Mesendoderm (in vitro differentiated cells): Measurements from ENCODE around the gene SLCO4A1.
"Not testable (repeated sequence)": the region's sequence is repeated elsewhere in the genome, so short reads cannot be mapped to it uniquely, and the experiment has no call there.

Experiments used
- DNase-seq: peaks from one replicate; pipeline ENCODE4 v3.0.0; 2013
- H2AK5ac ChIP-seq: 2 replicates; pipeline ENCODE4 v1.6.1; 2013; ENCODE audit warnings: low read length, inconsistent platforms
- H2BK120ac ChIP-seq: 2 replicates; pipeline ENCODE4 v1.6.1; 2013; ENCODE audit warnings: low read depth, mild to moderate bottlenecking, low read length, moderate library complexity, mixed read lengths
- H2BK15ac ChIP-seq: replicated peaks from 2 replicates; pipeline ENCODE4 v1.6.1; 2013; ENCODE audit warnings: low read depth, mild to moderate bottlenecking, moderate library complexity
- H2BK5ac ChIP-seq: 2 replicates; pipeline ENCODE4 v1.6.1; 2013; ENCODE audit warnings: low read length, inconsistent platforms
- H3K18ac ChIP-seq: 2 replicates; pipeline ENCODE4 v1.6.1; 2013; ENCODE audit warnings: mild to moderate bottlenecking, low read length, mixed read lengths
- H3K23ac ChIP-seq: one replicate; pipeline ENCODE4 v1.6.1; 2013; ENCODE audit warnings: low read length
- H3K27ac ChIP-seq: 2 replicates; pipeline ENCODE4 v1.5.1; 2013; ENCODE audit warnings: low read depth, mild to moderate bottlenecking, inconsistent platforms, low read length, moderate library complexity
- H3K27me3 ChIP-seq: 2 replicates; pipeline ENCODE4 v1.6.1; 2013; ENCODE audit warnings: low read length, control low read depth, mild to moderate bottlenecking, inconsistent platforms; ENCODE audit not compliant: insufficient read depth, poor library complexity
- H3K36me3 ChIP-seq: 2 replicates; pipeline ENCODE4 v1.6.1; 2013; ENCODE audit warnings: low read length, inconsistent platforms; ENCODE audit not compliant: control insufficient read depth, insufficient read depth
- H3K4ac ChIP-seq: one replicate; pipeline ENCODE4 v1.6.1; 2013; ENCODE audit warnings: low read depth, mild to moderate bottlenecking, low read length, moderate library complexity
- H3K4me1 ChIP-seq: 2 replicates; pipeline ENCODE4 v1.6.1; 2013; ENCODE audit warnings: low read depth, low read length, inconsistent platforms; ENCODE audit not compliant: control insufficient read depth
- H3K4me2 ChIP-seq: 2 replicates; pipeline ENCODE4 v1.6.1; 2013; ENCODE audit warnings: low read length
- H3K4me3 ChIP-seq: 2 replicates; pipeline ENCODE4 v1.5.1; 2013; ENCODE audit warnings: mild to moderate bottlenecking, low read length
- H3K56ac ChIP-seq: one replicate; pipeline ENCODE4 v1.6.1; 2013; ENCODE audit warnings: low read length
- H3K79me1 ChIP-seq: 2 replicates; pipeline ENCODE4 v1.6.1; 2013; ENCODE audit warnings: low read length, inconsistent platforms
- H3K79me2 ChIP-seq: 2 replicates; pipeline ENCODE4 v1.6.1; 2013; ENCODE audit warnings: mild to moderate bottlenecking, low read length; ENCODE audit not compliant: control insufficient read depth, insufficient read depth
- H3K9ac ChIP-seq: 2 replicates; pipeline ENCODE4 v1.6.1; 2013; ENCODE audit warnings: low read length, inconsistent platforms
- H4K5ac ChIP-seq: one replicate; pipeline ENCODE4 v1.6.1; 2013; ENCODE audit warnings: low read length
- H4K8ac ChIP-seq: one replicate; pipeline ENCODE4 v1.6.1; 2013; ENCODE audit warnings: low read depth, mild to moderate bottlenecking, control low read depth, low read length, moderate library complexity
- WGBS: extraction: QIAGEN DNeasy Blood & Tissue Kit; methylation state at CpG from one replicate; pipeline ENCODE4 v1.1.7; 2013; ENCODE audit warnings: low lambda C conversion rate, missing lambda C conversion rate; ENCODE audit not compliant: insufficient coverage; ENCODE audit errors: extremely low coverage; 5-methylcytosine and 5-hydroxymethylcytosine counted together

SLCO4A1 gene

GRCh38 chr20:62678553-62678952 lies 36.2 kb downstream of the SLCO4A1 start:
- Histone ChIP-seq H3K4ac (no peak overlapping the region), H3K79me2 (no peaks in the 10 kb centered on the region), H3K23ac (no peak overlapping the region), H3K4me1 (no peaks in the 10 kb centered on the region), H3K4me3 (no peak overlapping the region), H3K56ac (no peak overlapping the region), H2BK120ac (no peak overlapping the region), H3K79me1 (no peaks in the 10 kb centered on the region), H3K9ac (no peak overlapping the region), H2BK5ac (no peak overlapping the region), H4K5ac (no peak overlapping the region), H2AK5ac (no peak overlapping the region), H3K27ac (no peak overlapping the region), H4K8ac (no peak overlapping the region), H3K36me3 (no peaks in the 10 kb centered on the region), H2BK15ac (no peak overlapping the region), H3K18ac (no peak overlapping the region), H3K27me3 (no peaks in the 10 kb centered on the region), H3K4me2 (no peak overlapping the region)
- no CpG with 5 or more reads among the region's 9 CpGs for WGBS
- no peak for DNase-seq

- Histone ChIP-seq H3K23ac (no peak overlapping the region), H3K56ac (no peak overlapping the region), H4K8ac (no peak overlapping the region), H2BK5ac (no peak overlapping the region), H3K27ac (no peak overlapping the region), H3K79me2 (no peaks in the 10 kb centered on the region), H2BK15ac (no peak overlapping the region), H3K4ac (no peak overlapping the region), H4K5ac (no peak overlapping the region), H3K79me1 (no peaks in the 10 kb centered on the region), H3K4me3 (no peak overlapping the region), H3K4me2 (no peak overlapping the region), H2BK120ac (no peak overlapping the region), H3K27me3 (no peaks in the 10 kb centered on the region), H3K18ac (no peak overlapping the region), H2AK5ac (no peak overlapping the region), H3K4me1 (no peaks in the 10 kb centered on the region), H3K9ac (no peak overlapping the region), H3K36me3 (no peaks in the 10 kb centered on the region)
- DNase-seq = no peak
- WGBS = no CpG with 5 or more reads among the region's 11 CpGs
These were observed 37.8 kb downstream of the SLCO4A1 start for GRCh38 chr20:62679978-62680589.

GRCh38 chr20:62682912-62683517 lies 40.7 kb downstream of the SLCO4A1 start:
- no peak overlapping the region for H2BK120ac ChIP-seq
- no CpG with 5 or more reads among the region's 30 CpGs for WGBS
- H3K27ac ChIP-seq = no peak overlapping the region
- no peak overlapping the region for H2BK15ac ChIP-seq
- no peak overlapping the region for H3K4ac ChIP-seq
- no peak overlapping the region for H3K56ac ChIP-seq
- no peaks in the 10 kb centered on the region for H3K79me1 ChIP-seq
- H3K18ac ChIP-seq = no peak overlapping the region
- H4K5ac ChIP-seq = no peak overlapping the region
- no peak overlapping the region for H2AK5ac ChIP-seq
- no peaks in the 10 kb centered on the region for H3K27me3 ChIP-seq
- H3K23ac ChIP-seq = no peak overlapping the region
- H3K36me3 ChIP-seq = no peaks in the 10 kb centered on the region
- H3K79me2 ChIP-seq = no peaks in the 10 kb centered on the region
- H3K9ac ChIP-seq = no peak overlapping the region
- H3K4me1 ChIP-seq = peaks cover 3% of the 10 kb centered on the region
- H3K4me3 ChIP-seq = no peak overlapping the region
- no peak overlapping the region for H3K4me2 ChIP-seq
- H2BK5ac ChIP-seq = no peak overlapping the region
- no peak for DNase-seq
- H4K8ac ChIP-seq = no peak overlapping the region

GRCh38 chr20:62683660-62684322 lies 41.5 kb downstream of the SLCO4A1 start:
- not testable (repeated sequence) for H3K18ac ChIP-seq, H3K4me3 ChIP-seq, H3K56ac ChIP-seq, H3K79me2 ChIP-seq, DNase-seq, H3K4me1 ChIP-seq, H2BK5ac ChIP-seq, H4K8ac ChIP-seq, H4K5ac ChIP-seq, H3K9ac ChIP-seq, H3K23ac ChIP-seq, H2BK120ac ChIP-seq, H3K4ac ChIP-seq, H3K79me1 ChIP-seq, H3K27ac ChIP-seq, H3K27me3 ChIP-seq, H3K4me2 ChIP-seq, H2AK5ac ChIP-seq, H3K36me3 ChIP-seq, H2BK15ac ChIP-seq
- 100% methylated on average over 14 of the region's 52 CpGs for WGBS

- Histone ChIP-seq H4K8ac (no peak overlapping the region), H3K4me1 (peaks cover 3% of the 10 kb centered on the region), H3K18ac (no peak overlapping the region), H3K27ac (no peak overlapping the region), H2BK120ac (no peak overlapping the region), H3K27me3 (no peaks in the 10 kb centered on the region), H4K5ac (no peak overlapping the region), H3K4ac (no peak overlapping the region), H3K9ac (no peak overlapping the region), H2AK5ac (no peak overlapping the region), H3K4me2 (no peak overlapping the region), H3K56ac (no peak overlapping the region), H3K79me1 (no peaks in the 10 kb centered on the region), H3K4me3 (no peak overlapping the region), H3K23ac (no peak overlapping the region), H3K36me3 (no peaks in the 10 kb centered on the region), H2BK5ac (no peak overlapping the region), H2BK15ac (no peak overlapping the region), H3K79me2 (no peaks in the 10 kb centered on the region)
- no peak for DNase-seq
- no CpG with 5 or more reads among the region's 12 CpGs for WGBS
These were observed 42.7 kb downstream of the SLCO4A1 start for GRCh38 chr20:62684981-62685380.
